GM18858 (cell line): ENCODE results near the gene SNRPD3.
A peak's percentile ranks its signal among the peaks of the same experiment; 100 is the strongest.

Experiments
- ATAC-seq: cut with Tn5 transposase; IDR thresholded peaks from one replicate; pipeline ENCODE4 v1.9.1; 2021; ENCODE audit not compliant: unreplicated experiment

The SNRPD3 gene

GRCh38 chr22:24555165-24556039 lies at the start of gene SNRPD3:
TSS of gene SNRPD3 (plus strand) at chr22:24555999. CDS start at chr22:24557675, 1,676 bp downstream.
- ATAC-seq, result peak; percentile 45

- no peak for ATAC-seq
These were observed 48.9 kb upstream of the SNRPD3 start for GRCh38 chr22:24506802-24507438.

- ATAC-seq, result no peak
These were observed 48.1 kb upstream of the SNRPD3 start for GRCh38 chr22:24507716-24508115.

- ATAC-seq, result no peak
These were observed 44.9 kb upstream of the SNRPD3 start for GRCh38 chr22:24510637-24511625.

GRCh38 chr22:24512043-24512442 lies 43.8 kb upstream of the SNRPD3 start:
- ATAC-seq, result no peak

- no peak for ATAC-seq
These were observed 42.2 kb upstream of the SNRPD3 start for GRCh38 chr22:24513378-24514240.

GRCh38 chr22:24514241-24515026 lies 41.4 kb upstream of the SNRPD3 start:
- no peak for ATAC-seq

- no peak for ATAC-seq
These were observed 40.8 kb upstream of the SNRPD3 start for GRCh38 chr22:24515027-24515338.

GRCh38 chr22:24516301-24516737 lies 39.5 kb upstream of the SNRPD3 start:
- ATAC-seq, result no peak

GRCh38 chr22:24517446-24517845 lies 38.4 kb upstream of the SNRPD3 start:
- no peak for ATAC-seq

- ATAC-seq, result no peak
These were observed 37.6 kb upstream of the SNRPD3 start for GRCh38 chr22:24518228-24518627.

GRCh38 chr22:24518771-24519485 lies 36.9 kb upstream of the SNRPD3 start:
- no peak for ATAC-seq

- ATAC-seq, result no peak
These were observed 36.3 kb upstream of the SNRPD3 start for GRCh38 chr22:24519496-24519895.

- no peak for ATAC-seq
These were observed 34.0 kb upstream of the SNRPD3 start for GRCh38 chr22:24521791-24522245.

- no peak for ATAC-seq
These were observed 31.9 kb upstream of the SNRPD3 start for GRCh38 chr22:24523873-24524272.

- ATAC-seq, result peak; percentile 68
These were observed 30.3 kb upstream of the SNRPD3 start for GRCh38 chr22:24525416-24526037.

- no peak for ATAC-seq
These were observed 29.6 kb upstream of the SNRPD3 start for GRCh38 chr22:24526191-24526590.

GRCh38 chr22:24529898-24530297 lies 25.9 kb upstream of the SNRPD3 start:
- ATAC-seq, result no peak
